Common myeloid progenitor, CD34-positive (primary cell): ENCODE measurements around the gene XRCC2.
"Not testable (repeated sequence)": the region's sequence is repeated elsewhere in the genome, so short reads cannot be mapped to it uniquely, and the experiment has no call there.

Experiments
- CTCF ChIA-PET: fragments of 350-600 bp; sonication (Branson Sonifier 250); formaldehyde crosslinking; loops from one replicate; lab custom pipeline; 2021; ENCODE audit warnings: antibody characterized with exemption; lab: Charles Lee
- POLR2A ChIA-PET: fragments of 350-600 bp; sonication (Branson Sonifier 250); formaldehyde crosslinking; loops from one replicate; lab custom pipeline; 2021; ENCODE audit warnings: antibody characterized with exemption; lab: Charles Lee
- DNase-seq, 3 donors: peaks; one replicate each; pipeline versions ENCODE4 v3.0.0 to v3.0.0-alpha.2; 2013
- H3K27ac ChIP-seq, 2 experiments: 1 replicate in 1 of 2; 2 replicates in 1 of 2; pipeline ENCODE4 v1.7.0; 2013; ENCODE audit warnings: inconsistent platforms in 2 of 2, low read length in 2 of 2, mild to moderate bottlenecking in 2 of 2, low read depth in 1 of 2, moderate library complexity in 1 of 2; ENCODE audit not compliant: severe bottlenecking in 2 of 2, insufficient read depth in 1 of 2, poor library complexity in 1 of 2
- H3K27me3 ChIP-seq, 5 experiments: replicated peaks in 2 of 5; 1 replicate in 3 of 5; 2 replicates in 2 of 5; pipeline versions ENCODE4 v1.6.1 to v1.7.0; 2013; ENCODE audit warnings: low read length in 4 of 5, mild to moderate bottlenecking in 2 of 5, moderate library complexity in 2 of 5, inconsistent platforms in 1 of 5; ENCODE audit not compliant: insufficient read depth in 5 of 5, control insufficient read depth in 4 of 5
- H3K36me3 ChIP-seq, 4 experiments: 1 replicate in 2 of 4; 2 replicates in 2 of 4; pipeline versions ENCODE4 v1.6.1 to v1.7.0; 2013; ENCODE audit warnings: low read length in 3 of 4, control low read depth in 1 of 4, mild to moderate bottlenecking in 1 of 4; ENCODE audit not compliant: control insufficient read depth in 4 of 4, insufficient read depth in 4 of 4
- H3K4me1 ChIP-seq, 4 experiments: 1 replicate in 3 of 4; 2 replicates in 1 of 4; pipeline versions ENCODE4 v1.6.1 to v1.7.1; 2013; ENCODE audit warnings: low read length in 3 of 4, mild to moderate bottlenecking in 3 of 4, control low read depth in 1 of 4, inconsistent platforms in 1 of 4, moderate library complexity in 1 of 4; ENCODE audit not compliant: control insufficient read depth in 4 of 4, insufficient read depth in 4 of 4; ENCODE audit errors: control extremely low read depth in 1 of 4
- H3K4me3 ChIP-seq, 7 experiments: 1 replicate in 4 of 7; 2 replicates in 3 of 7; pipeline versions ENCODE4 v1.5.1 to v1.7.0; 2013; ENCODE audit warnings: mild to moderate bottlenecking in 7 of 7, low read length in 6 of 7, moderate library complexity in 6 of 7, inconsistent platforms in 2 of 7, low read depth in 2 of 7, control low read depth in 1 of 7; ENCODE audit not compliant: insufficient read depth in 4 of 7, control insufficient read depth in 1 of 7; ENCODE audit errors: extremely low read depth in 1 of 7
- H3K9me3 ChIP-seq, 5 experiments: 1 replicate in 4 of 5; 2 replicates in 1 of 5; pipeline versions ENCODE4 v1.6.1 to v1.7.1; 2013; ENCODE audit warnings: low read length in 4 of 5, mild to moderate bottlenecking in 2 of 5, inconsistent platforms in 1 of 5, low read depth in 1 of 5, moderate library complexity in 1 of 5; ENCODE audit not compliant: control insufficient read depth in 4 of 5, insufficient read depth in 2 of 5; ENCODE audit errors: control extremely low read depth in 1 of 5
- WGBS: methylation state at CpG from one replicate; pipeline ENCODE4 v1.1.5; 2013; ENCODE audit not compliant: insufficient coverage; 5-methylcytosine and 5-hydroxymethylcytosine counted together

Gene XRCC2

GRCh38 chr7:152647009-152647408, 28.9 kb downstream of the XRCC2 start:
- Histone ChIP-seq H3K27ac (no peak overlapping the region), H3K9me3 (peaks cover 0 to 3% (median 0%) of the 10 kb centered on the region in 5 experiments), H3K27me3 (no peaks in the 10 kb centered on the region), H3K4me3 (no peak overlapping the region), H3K36me3 (peaks cover 2 to 45% (median 10%) of the 10 kb centered on the region in 4 experiments), H3K4me1 (no peaks in the 10 kb centered on the region)
- CTCF ChIA-PET, result no interaction called here
- WGBS, result 100% methylated on average over 2 of the region's 3 CpGs
- DNase-seq, result no peak
- POLR2A ChIA-PET, result no interaction called here

- WGBS, result 93% methylated on average over 7 of the region's 11 CpGs
- DNase-seq, CTCF ChIA-PET: not testable (repeated sequence)
Observed at GRCh38 chr7:152646579-152646978, 29.4 kb downstream of the XRCC2 start.

GRCh38 chr7:152643979-152644559, 31.9 kb downstream of the XRCC2 start:
- Histone ChIP-seq H3K36me3 (peaks cover under 1 to 31% (median 8%) of the 10 kb centered on the region in 4 experiments), H3K27ac (no peak overlapping the region), H3K4me3 (no peak overlapping the region), H3K4me1 (no peaks in the 10 kb centered on the region), H3K27me3 (no peaks in the 10 kb centered on the region), H3K9me3 (peaks cover 0 to 3% (median 0%) of the 10 kb centered on the region in 5 experiments)
- WGBS, result 94% methylated on average over 6 of the region's 9 CpGs
- ChIA-PET CTCF (no interaction called here), POLR2A (no interaction called here)
- no peak for DNase-seq

More at GRCh38 chr7:152646579-152646978, 29.4 kb downstream of the XRCC2 start:
- H3K27ac ChIP-seq, H3K4me1 ChIP-seq, H3K27me3 ChIP-seq, H3K4me3 ChIP-seq, POLR2A ChIA-PET, H3K9me3 ChIP-seq: not testable (repeated sequence)
- H3K36me3 ChIP-seq, result peaks cover 2 to 45% (median 10%) of the 10 kb centered on the region in 4 experiments

- ChIA-PET POLR2A (no interaction called here), CTCF (no interaction called here)
- Histone ChIP-seq H3K36me3 (peaks cover 0 to 8% (median 1%) of the 10 kb centered on the region in 4 experiments), H3K9me3 (no peaks in the 10 kb centered on the region), H3K27ac (no peak overlapping the region), H3K27me3 (no peaks in the 10 kb centered on the region), H3K4me3 (no peak overlapping the region), H3K4me1 (no peaks in the 10 kb centered on the region)
- WGBS, result 92% methylated on average over 2 of the region's 6 CpGs
- no peak for DNase-seq
Observed at GRCh38 chr7:152641384-152641783, 34.6 kb downstream of the XRCC2 start.

DNA sequence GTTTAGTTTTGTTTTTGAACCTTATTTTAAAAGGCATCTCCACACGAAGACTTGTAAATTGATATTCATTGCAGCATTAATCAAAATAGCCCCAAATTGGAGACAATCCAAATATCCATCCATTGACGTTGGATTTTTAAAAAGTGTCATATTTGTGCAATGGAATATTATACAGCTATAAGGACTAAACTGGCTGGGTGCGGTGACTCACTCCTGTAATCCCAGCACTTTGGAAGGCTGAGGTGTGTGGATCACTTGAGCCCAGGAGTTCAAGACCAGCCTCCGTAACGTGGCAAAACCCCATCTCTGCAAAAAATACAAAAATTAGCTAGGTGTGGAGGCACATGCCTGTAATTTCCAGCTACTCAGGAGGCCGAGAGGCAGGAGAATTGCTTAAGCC, 35.1 kb downstream of the XRCC2 start:
- no peaks in the 10 kb centered on the region for H3K9me3 ChIP-seq
- peaks cover 0 to 6% (median 1%) of the 10 kb centered on the region in 4 experiments for H3K36me3 ChIP-seq
- H3K27me3 ChIP-seq, result no peaks in the 10 kb centered on the region
- ChIA-PET POLR2A (no interaction called here), CTCF (no interaction called here)
- no peaks in the 10 kb centered on the region for H3K4me1 ChIP-seq
- no peak for DNase-seq
- no peak overlapping the region for H3K4me3 ChIP-seq
- H3K27ac ChIP-seq, result no peak overlapping the region
- 100% methylated on average over 2 of the region's 6 CpGs for WGBS

DNA sequence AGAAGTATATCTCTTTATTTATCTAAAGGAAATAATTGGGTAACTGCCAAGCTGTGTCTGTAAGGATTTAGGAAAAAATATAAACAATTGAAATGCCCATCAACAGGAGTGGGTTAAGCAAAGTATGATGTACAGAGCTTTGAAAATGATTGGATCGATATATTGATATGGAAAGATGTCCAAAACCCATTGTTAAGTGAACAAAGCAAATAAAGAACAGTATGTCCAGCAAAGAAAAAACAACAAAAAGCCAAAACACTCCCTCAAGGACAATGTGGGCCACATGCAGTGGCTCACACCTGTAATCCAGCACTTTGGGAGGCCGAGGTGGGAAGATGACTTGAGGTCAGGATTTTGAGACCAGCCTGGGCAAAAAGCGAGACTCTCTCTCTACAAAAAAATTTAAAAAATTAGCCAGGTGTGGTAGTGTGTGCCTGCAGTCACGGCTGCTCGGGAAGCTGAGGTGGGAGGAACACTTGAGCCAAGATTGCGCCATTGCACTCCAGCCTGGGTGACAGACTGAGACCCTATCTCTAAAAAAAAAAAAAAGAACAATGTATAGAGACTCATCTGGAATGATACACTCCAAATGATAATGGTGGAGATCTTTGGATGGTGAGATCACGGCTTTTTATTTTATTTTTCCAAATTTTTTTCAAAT, 37.9 kb downstream of the XRCC2 start:
- Histone ChIP-seq H3K9me3 (no peaks in the 10 kb centered on the region), H3K36me3 (no peaks in the 10 kb centered on the region), H3K27me3 (no peaks in the 10 kb centered on the region), H3K27ac (no peak overlapping the region), H3K4me1 (no peaks in the 10 kb centered on the region), H3K4me3 (no peak overlapping the region)
- DNase-seq, result no peak
- POLR2A ChIA-PET, result no interaction called here
- no CpG with 5 or more reads among the region's 7 CpGs for WGBS
- CTCF ChIA-PET, result interaction anchor here (1.4 kb wide), 1 partner anchor 11 kb away, joined by 4 read pairs; no protein-coding TSS in a partner anchor

- Histone ChIP-seq H3K27ac (no peak overlapping the region), H3K27me3 (no peaks in the 10 kb centered on the region), H3K4me1 (no peaks in the 10 kb centered on the region), H3K9me3 (no peaks in the 10 kb centered on the region), H3K4me3 (no peak overlapping the region), H3K36me3 (no peaks in the 10 kb centered on the region)
- WGBS, result no CpG with 5 or more reads among the region's 1 CpG
- DNase-seq, result no peak
- ChIA-PET CTCF (no interaction called here), POLR2A (interaction anchor here (0.5 kb wide), 1 partner anchor 301 kb away, joined by 3 read pairs; no protein-coding TSS in a partner anchor)
Observed at GRCh38 chr7:152637161-152637560, 38.8 kb downstream of the XRCC2 start.
